GM19467 (cell line): ENCODE data around the gene RNASE11.
"Not testable (repeated sequence)": the region's sequence is repeated elsewhere in the genome, so short reads cannot be mapped to it uniquely, and the experiment has no call there.

Experiments
- ATAC-seq: cut with Tn5 transposase; IDR thresholded peaks from one replicate; pipeline ENCODE4 v1.9.1; 2021; ENCODE audit warnings: mild to moderate bottlenecking, moderate library complexity; ENCODE audit not compliant: unreplicated experiment

Gene RNASE11

DNA sequence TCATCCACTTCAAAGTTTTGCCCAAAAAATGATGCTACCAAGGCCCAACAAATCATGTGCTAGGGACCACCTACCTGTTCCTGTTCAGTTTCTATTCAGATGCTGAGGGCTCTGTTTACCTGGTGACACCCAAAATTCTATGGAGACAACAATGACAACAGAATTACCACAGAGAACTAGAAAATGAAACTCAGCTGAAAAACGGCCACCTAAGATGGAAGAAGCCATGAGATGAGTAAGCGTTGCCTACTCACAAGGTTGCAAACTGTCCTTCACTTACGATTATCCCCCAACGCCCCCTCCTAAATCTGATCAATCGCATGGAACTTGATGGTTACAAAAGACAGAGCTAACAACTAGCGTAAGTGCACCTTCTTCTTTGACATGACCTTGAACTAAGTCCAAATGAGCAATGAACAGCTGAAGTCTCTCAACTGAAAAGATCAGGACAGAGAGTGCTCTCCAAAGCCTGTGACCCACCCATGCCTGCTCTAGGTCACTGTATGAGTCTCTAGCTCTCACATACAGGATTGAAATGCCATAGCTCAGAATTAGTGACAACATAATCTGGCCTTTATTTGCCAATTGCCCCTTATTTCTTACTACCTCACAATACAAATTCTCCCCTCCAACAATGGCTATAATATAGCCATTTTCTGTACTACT is at the start of gene RNASE11:
Gene RNASE11, minus strand, starts transcription at position 513 of the 666 bp plus-strand sequence.
- no peak for ATAC-seq

DNA sequence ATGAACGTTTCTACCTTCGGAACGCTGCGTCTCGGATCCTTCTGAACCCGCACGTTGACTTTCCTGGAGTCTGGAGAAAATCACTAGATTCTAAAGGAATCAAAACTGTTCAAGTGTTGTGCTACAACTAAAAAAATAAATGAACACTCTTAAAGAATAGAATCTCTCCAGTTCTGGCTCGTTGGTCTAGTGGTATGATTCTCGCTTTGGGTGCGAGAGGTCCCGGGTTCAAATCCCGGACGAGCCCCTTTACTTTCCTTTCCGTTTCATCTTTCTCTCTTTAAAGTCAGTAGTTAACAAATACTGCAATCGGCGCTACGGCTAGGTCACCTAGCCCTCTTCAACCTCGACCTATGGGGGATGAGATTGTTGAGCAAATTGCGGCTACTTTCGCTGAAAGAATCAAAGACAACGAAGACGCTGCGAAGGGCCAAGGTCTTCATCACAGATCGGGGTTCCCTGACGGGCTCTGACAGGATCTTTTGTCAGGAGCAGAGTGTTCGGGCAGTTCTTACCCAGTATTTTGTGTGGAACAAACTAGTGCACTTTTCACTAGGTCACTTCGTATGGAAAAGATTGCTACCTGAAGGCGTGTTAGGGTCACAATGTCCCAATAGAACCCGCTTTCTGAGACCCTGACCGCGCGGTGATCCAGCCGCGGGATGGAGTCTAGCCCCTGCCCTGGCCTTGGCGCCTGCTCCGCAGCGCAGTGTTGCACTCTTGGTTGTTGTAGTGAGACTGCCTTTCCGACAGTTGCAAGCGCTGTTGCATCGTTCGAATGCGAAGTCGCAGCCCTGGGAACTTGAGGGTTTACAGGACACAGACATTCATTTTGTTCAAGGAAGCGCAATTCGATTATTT is 45.3 kb upstream of the RNASE11 start:
- peak; percentile 75 for ATAC-seq

DNA sequence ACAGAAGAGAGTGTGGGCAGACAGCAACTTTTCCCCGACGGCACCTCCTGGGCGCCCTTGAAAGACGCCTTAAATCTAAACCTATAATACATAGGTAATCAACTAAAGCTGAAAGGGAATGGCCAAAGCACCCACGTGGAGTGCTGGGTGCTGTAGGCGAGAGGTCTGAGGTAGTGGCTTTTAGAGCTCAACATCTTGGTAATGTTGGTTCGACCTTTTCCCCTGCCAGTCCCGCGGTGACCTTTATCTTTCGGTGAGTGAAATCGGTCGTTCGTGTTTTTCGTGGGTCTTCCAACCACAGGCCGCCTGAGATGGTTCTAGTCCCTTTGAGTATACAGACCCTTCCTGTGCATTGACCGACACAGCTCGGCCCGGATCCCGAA is 44.6 kb upstream of the RNASE11 start:
- peak; percentile 19 for ATAC-seq

DNA sequence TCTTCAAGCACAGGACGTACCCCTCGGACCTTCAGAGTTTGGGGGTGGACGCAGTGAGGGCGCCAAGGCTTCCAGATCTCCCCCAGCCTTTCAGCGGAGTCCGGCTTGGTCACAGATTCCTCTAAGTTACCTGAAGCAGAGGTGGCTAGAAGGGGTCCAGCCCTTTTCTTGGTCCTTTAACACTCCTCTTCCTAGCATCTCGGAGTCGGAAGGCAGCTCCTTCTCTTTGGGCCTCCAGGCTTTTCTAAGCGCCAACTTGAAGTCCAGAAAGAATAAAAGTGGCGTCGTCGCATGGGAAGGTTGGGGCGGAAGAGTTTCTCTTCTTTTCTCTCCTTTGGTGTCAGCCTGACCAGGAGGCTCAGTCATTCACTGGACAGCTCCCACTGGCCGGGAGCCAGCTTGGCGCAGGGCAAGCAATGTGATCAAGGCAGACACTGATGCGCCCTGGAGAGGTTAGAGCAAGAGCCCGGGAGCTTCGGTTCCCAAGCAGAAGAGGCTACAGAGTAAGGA is 44.1 kb upstream of the RNASE11 start:
- no peak for ATAC-seq

DNA sequence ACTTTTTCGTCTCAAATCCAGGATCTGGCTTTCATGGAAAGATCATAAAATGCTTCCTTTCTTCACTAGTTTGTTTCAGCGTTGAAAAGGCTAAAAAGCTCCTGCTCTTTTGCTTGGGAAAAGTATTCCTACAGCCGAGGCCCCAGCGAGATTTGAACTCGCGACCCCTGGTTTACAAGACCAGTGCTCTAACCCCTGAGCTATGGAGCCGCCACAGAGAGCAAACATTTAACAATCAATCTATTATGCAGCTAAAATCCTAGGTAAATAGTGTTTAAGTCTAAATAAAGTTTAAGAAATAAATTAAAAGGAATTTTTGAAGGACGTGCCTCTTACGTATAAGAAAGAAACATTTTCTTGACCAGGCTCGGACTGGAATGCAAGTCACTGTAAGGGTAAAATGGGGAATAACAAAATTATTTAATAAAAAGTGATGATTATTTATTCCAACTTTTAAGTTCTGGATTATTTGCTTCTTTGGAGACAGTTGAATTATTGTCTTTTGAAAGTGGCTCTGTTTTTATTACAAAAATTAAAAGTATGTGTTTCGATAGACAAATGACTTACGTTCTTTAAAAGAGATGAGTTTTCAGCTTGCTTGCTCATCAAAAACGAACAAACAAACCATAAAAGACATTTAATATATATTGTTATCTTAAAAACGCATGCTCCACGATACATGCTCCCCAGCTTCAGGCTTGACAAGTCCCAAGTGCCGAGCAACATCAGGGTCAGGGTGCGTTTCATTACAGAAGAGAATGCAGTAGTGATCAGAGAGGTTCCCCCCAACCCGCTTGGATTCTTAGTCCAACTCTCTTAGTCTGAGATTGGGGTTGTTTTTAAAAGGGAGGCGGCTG is 43.5 kb upstream of the RNASE11 start:
- ATAC-seq, result no peak

GRCh38 chr14:20630340-20631022 is 42.7 kb upstream of the RNASE11 start:
- ATAC-seq, result no peak

DNA sequence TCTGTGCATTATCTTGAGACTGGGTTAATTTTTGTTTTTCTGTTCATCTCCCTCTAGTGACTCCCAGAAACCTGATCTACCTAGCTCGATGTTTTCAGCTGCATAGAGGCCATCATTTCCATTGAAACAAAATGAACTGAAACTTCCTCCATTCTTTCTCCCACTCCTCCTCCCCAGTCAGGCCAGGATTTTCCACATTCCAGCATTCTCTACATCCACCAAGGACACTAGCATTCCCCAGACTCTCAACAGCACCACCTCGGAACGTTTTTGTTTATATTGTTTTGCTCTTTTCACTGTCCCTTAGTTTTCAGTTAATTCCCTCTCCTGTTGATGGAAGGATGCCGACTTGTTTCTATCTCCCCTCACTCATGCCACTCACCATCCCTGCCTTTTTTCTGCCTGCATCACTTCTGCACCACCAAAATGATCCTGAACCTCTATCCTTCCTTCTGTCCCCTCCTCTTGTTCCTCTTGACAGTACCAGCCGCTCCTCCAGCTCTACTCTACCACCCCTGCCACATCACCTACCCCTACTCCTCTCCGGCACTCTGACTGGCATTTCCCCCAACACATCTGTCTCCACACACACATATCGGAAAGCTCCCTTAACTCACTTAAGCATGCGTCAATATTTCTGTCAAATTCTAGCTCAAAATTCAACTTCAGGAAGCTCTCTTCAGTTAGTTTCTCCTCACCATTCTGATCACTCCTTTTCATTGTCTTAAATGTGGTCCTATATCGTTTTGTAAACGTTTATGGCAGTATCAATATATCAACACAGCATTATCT is 40.5 kb upstream of the RNASE11 start:
- no peak for ATAC-seq

GRCh38 chr14:20627346-20628027 is 39.7 kb upstream of the RNASE11 start:
- no peak for ATAC-seq

DNA sequence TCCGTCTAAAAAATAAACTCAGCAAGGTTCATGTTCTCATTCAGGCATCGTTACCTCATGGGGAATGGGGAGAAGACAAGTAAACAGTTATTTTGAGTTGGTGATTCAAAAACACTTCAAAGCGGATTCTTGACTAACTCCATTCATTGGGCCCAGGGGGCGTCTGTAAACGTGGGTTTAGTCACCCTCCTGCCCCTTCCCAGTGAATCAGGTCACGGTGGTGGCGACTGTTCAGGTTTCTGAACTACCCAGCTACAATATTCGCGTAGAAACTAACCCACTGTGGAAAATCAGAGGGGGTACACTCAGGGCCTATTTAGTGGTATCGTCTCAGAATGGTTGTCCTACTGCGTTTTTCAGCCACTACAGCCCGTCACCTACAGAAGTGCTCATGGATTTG is 38.5 kb upstream of the RNASE11 start:
- no peak for ATAC-seq

GRCh38 chr14:20624495-20625070 is 36.8 kb upstream of the RNASE11 start:
- ATAC-seq, result no peak

DNA sequence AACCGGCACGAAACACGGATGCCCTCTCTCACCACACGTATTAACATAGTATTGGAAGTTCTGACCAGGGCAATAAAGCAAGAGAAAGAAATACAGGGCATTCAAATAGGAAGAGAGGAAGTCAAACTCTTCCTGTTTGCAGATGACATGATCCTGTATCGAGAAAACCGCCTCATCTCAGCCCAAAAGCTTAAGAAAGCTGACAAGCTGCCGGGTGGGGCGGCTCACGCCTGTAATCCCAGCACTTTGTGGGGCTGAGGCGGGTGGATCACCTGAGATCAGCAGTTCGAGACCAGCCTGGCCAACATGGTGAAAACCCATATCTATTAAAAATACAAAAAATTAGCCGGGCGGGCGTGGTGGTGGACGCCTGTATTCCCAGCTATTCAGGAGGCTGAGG is 36.0 kb upstream of the RNASE11 start:
- ATAC-seq, result no peak

DNA sequence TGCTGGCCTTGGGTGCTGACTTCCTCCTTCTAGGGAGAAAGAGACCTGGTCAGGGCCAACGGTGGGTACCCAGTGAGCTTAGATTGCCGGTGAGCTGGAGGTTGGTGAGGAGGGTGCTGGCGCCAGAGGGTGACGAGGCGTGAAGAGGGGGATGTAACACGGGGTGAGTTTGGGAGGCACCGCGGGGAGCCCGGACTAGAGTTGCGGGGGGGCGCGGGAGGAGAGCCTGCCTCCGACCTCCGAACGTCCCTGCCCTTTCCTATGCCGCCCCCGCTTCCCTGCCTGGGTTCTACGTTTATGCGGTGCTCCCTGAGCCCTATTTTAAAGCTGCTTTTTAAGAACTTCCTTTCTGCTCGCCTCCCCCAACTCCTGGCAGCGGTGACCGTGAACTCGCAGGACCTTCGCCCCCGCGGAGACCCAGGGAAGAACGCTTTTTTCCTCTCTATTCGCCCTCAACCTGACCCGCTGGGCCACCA is 35.1 kb upstream of the RNASE11 start:
- ATAC-seq, result no peak

DNA sequence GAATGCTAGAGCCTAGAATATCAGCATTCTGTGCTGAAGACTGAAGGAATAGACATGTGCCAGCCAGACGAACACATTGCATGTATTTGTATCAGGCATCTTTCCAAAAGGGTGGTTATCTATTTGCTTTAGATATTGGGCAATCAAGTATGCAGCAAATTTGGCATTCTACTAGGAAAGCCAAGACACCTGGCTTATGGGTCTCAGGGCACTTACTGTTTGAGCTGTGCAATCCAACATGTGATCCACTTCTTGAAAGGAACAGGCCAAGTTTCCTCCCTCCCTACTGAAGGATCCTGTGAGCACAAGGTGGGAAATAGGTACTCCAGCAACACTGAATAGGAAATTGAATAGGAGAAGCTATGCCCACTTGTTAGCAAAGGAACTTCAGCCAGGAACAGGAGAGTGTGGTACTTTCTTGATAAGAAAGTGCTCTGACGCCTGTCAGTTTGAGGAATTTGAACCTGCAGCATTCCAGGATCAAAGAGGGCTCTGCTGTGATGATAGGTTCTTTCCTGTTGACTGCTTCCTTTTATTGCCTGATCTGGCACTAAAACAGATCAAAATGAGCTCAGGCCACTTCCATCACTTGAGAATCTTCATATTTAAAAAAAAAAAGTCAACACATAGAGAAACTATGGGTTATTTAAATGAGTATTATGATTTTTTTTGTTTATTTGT is 33.1 kb upstream of the RNASE11 start:
- no peak for ATAC-seq

DNA sequence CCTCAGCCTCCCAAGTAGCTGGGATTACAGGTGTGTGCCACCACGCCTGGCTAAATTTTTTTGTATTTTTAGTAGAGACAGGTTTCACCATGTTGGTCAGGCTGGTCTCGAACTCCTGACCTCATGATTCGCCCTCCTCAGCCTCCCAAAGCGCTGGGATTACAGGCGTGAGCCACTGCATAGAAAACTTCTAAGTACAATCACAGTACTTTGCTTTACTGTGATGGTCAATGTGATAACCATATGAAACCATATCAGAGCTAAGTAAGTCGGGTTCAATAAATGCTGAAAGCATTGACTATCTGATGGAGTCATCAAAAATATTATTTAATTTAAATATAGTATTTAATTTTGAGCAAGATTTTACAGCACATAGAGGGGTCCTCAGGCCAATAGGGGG is 31.9 kb upstream of the RNASE11 start:
- ATAC-seq, result not testable (repeated sequence)

- no peak for ATAC-seq
Measured at GRCh38 chr14:20618271-20618749, 30.5 kb upstream of the RNASE11 start.

DNA sequence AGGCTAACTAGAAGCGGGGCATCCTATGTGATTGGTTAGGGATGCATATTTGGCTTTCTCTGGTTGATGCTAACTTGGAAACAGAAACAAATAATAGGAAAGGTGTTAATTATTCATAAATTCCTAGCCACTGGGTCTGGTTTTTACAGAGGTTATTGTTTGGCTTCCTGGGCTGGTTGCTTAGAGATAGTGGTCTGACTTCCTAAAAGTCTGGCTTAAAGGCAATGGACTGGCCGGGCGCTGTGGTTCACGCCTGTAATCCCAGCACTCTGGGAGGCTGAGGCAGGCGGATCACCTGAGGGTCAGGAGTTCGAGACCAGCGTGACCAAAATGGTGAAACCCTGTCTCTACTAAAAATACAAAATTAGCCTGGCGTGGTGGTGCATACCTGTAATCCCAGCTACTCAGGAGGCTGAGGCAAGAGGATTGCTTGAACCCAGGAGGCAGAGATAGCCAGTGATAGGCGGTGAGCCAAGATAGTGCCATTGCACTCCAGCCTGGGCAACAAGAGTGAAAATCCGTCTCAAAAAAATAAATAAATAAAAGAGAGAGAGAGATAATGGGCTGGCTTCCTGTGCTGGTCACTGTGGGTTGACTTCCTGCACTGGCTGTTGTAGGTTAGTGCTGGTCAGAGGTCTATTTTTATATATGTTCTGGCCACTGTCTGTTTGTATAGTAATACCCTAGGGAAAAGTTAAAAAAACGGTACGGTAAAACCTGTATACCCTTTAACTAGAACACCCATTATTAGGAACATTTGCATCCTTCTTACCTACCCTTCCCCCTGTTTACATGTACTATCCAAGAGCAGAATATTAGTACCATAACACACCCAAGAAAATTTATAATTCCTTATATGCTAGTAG is 29.6 kb upstream of the RNASE11 start:
- peak; percentile 40 for ATAC-seq

DNA sequence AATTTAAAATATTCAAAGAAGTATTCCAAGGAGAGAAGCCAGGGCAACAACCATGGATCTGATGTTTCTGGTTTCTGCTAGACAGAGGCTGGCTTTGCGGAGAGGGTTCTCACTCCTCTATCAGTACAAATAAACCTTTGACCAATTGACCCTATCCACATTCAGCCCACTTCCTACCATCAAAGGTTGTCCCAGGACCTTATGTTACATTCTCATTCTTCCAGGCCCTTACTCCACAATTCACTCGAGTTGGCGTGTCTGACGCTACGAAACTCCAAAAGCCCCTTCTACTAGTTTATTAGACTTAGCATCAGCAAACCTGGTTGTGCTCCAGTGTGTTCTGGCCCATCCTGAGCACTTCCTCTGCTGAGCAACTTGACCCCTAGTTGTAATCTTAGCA is 28.2 kb upstream of the RNASE11 start:
- ATAC-seq, result no peak
